ENCODE results near the gene GLYAT.
"Not testable (repeated sequence)": the region's sequence is repeated elsewhere in the genome, so short reads cannot be mapped to it uniquely, and the experiment has no call there.

The GLYAT gene

GRCh38 chr11:58742981-58743880 is 11.5 kb upstream of the GLYAT start:
- DNase-seq (ENCODE audit: low spot score) = no peak

GRCh38 chr11:58742140-58742539 is 10.4 kb upstream of the GLYAT start:
- DNase-seq (ENCODE audit: low spot score) = no peak

GRCh38 chr11:58741127-58741526 is 9.4 kb upstream of the GLYAT start:
- no peak for DNase-seq (ENCODE audit: low spot score)

- no peak for DNase-seq (ENCODE audit: low spot score)
These were observed 8.7 kb upstream of the GLYAT start for GRCh38 chr11:58740447-58740846.

GRCh38 chr11:58739725-58740430 is 8.1 kb upstream of the GLYAT start:
- no peak for DNase-seq (ENCODE audit: low spot score)

- no peak for DNase-seq (ENCODE audit: low spot score)
These were observed 3.1 kb upstream of the GLYAT start for GRCh38 chr11:58734681-58735490.

GRCh38 chr11:58730507-58731089 is 1.1 kb downstream of the GLYAT start:
- DNase-seq (ENCODE audit: low spot score) = no peak

GRCh38 chr11:58727415-58727797 is 4.3 kb downstream of the GLYAT start:
- DNase-seq (ENCODE audit: low spot score) = no peak

- DNase-seq (ENCODE audit: low spot score) = no peak
These were observed 4.9 kb downstream of the GLYAT start for GRCh38 chr11:58726737-58727414.

GRCh38 chr11:58719406-58720117 is 12.2 kb downstream of the GLYAT start:
- no peak for DNase-seq (ENCODE audit: low spot score)

GRCh38 chr11:58712531-58712930 is 19.2 kb downstream of the GLYAT start:
- no peak for DNase-seq (ENCODE audit: low spot score)

- DNase-seq (ENCODE audit: low spot score) = no peak
These were observed 19.9 kb downstream of the GLYAT start for GRCh38 chr11:58711832-58712231.

- DNase-seq (ENCODE audit: low spot score) = no peak
These were observed 24.0 kb downstream of the GLYAT start for GRCh38 chr11:58707767-58708166.

GRCh38 chr11:58696825-58697224 is 34.9 kb downstream of the GLYAT start:
- DNase-seq (ENCODE audit: low spot score) = not testable (repeated sequence)

GRCh38 chr11:58693026-58693425 is 38.7 kb downstream of the GLYAT start:
- DNase-seq (ENCODE audit: low spot score) = no peak

- no peak for DNase-seq (ENCODE audit: low spot score)
These were observed 40.1 kb downstream of the GLYAT start for GRCh38 chr11:58691675-58692074.

GRCh38 chr11:58688789-58689503 is 42.8 kb downstream of the GLYAT start:
- peak; percentile 48 for DNase-seq (ENCODE audit: low spot score)

- DNase-seq (ENCODE audit: low spot score) = no peak
These were observed 45.6 kb downstream of the GLYAT start for GRCh38 chr11:58685973-58686722.

- DNase-seq (ENCODE audit: low spot score) = not testable (repeated sequence)
These were observed 49.1 kb downstream of the GLYAT start for GRCh38 chr11:58682660-58683059.

Measured in kidney capillary endothelial cell (primary cell).